ENCODE data around the gene SLC39A2. TPM values are rescaled to one million over a fixed set of nuclear protein-coding genes. Genes with fewer than 3 reads are reported as not detected.
"Not testable (repeated sequence)": the region's sequence is repeated elsewhere in the genome, so short reads cannot be mapped to it uniquely, and the experiment has no call there.

Gene SLC39A2
- total RNA-seq, 1 donor from 2014 or later: 0.38 TPM

GRCh38 chr14:21003788-21004346 lies 4.8 kb downstream of the SLC39A2 start:
- H3K36me3 Mint-ChIP-seq (ENCODE audit: low read depth): no peaks in the 10 kb centered on the region
- ChIA-PET CTCF (interaction anchor here (1.3 to 4.0 kb wide), 3 partner anchors 9 to 33 kb away, joined by 4 to 18 read pairs (median 4); no protein-coding TSS in a partner anchor), POLR2A (no interaction called here)
- H3K27me3 Mint-ChIP-seq: no peaks in the 10 kb centered on the region
- TF ChIP-seq CTCF (IDR thresholded peaks at IDR 0.05): no peak
- no peaks in the 10 kb centered on the region for H3K9me3 Mint-ChIP-seq
- ATAC-seq (ENCODE audit: low read depth): no peak
- no peak overlapping the region for H3K4me3 Mint-ChIP-seq
- H3K4me1 Mint-ChIP-seq: no peaks in the 10 kb centered on the region
- DNase-seq: no peak
- intact Hi-C loops (cut with micrococcal nuclease): no loop called here
- H3K27ac Mint-ChIP-seq: no peak overlapping the region

GRCh38 chr14:21009721-21010120 lies 10.6 kb downstream of the SLC39A2 start:
- H3K27me3 Mint-ChIP-seq: peaks cover 22% of the 10 kb centered on the region
- H3K36me3 Mint-ChIP-seq (ENCODE audit: low read depth); POLR2A ChIA-PET; H3K27ac Mint-ChIP-seq; DNase-seq; H3K4me1 Mint-ChIP-seq; intact Hi-C loops (cut with micrococcal nuclease); H3K4me3 Mint-ChIP-seq; H3K9me3 Mint-ChIP-seq; ATAC-seq (ENCODE audit: low read depth): not testable (repeated sequence)
- CTCF ChIA-PET: interaction anchor here (12.2 kb wide), 1 partner anchor 97 kb away, joined by 257 read pairs; the partner anchor contains the start of gene TMEM253

- ATAC-seq (ENCODE audit: low read depth): no peak
- DNase-seq: no peak
- Mint-ChIP-seq H3K36me3 (ENCODE audit: low read depth) (no peaks in the 10 kb centered on the region), H3K27me3 (peaks cover 29% of the 10 kb centered on the region), H3K4me3 (no peak overlapping the region), H3K4me1 (no peaks in the 10 kb centered on the region), H3K9me3 (no peaks in the 10 kb centered on the region), H3K27ac (no peak overlapping the region)
- POLR2A ChIA-PET: interaction anchor here (1.3 to 1.9 kb wide), 2 partner anchors 60 to 93 kb away, joined by 3 to 4 read pairs; no protein-coding TSS in a partner anchor
- CTCF ChIA-PET: interaction anchor here (1.1 to 12.2 kb wide), 5 partner anchors 21 to 95 kb away, joined by 3 to 257 read pairs (median 15); partner anchors contain the start of genes TMEM253 and ZNF219
- intact Hi-C loops (cut with micrococcal nuclease): no loop called here
- no peak for TF ChIP-seq CTCF (IDR thresholded peaks at IDR 0.05)
Measured at GRCh38 chr14:21011136-21011535, 12.0 kb downstream of the SLC39A2 start.

DNA sequence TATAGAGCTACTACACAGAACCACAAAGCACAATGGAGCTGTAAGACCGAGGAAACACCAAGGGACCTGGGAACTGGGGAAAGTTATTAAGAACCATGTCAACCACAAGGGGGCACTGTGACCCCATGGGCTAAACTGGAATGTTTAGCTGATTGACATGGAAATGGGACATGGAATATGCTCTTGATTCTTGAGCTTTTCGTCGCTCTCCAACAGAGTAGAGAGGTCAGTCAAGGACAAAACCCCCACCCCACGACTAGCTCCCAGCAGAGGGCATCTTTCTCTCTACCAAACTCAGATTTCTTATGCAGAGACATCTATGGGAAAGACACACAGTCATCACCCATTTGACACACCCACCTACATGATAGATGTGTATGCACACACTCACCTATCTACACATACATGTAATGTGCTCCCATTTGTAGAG lies 15.7 kb downstream of the SLC39A2 start:
- no peaks in the 10 kb centered on the region for H3K4me1 Mint-ChIP-seq
- ATAC-seq (ENCODE audit: low read depth): peak; percentile 64
- ChIA-PET POLR2A (interaction anchor here (0.6 to 2.5 kb wide), 6 partner anchors 18 to 334 kb away, joined by 3 to 19 read pairs (median 4); partner anchors contain the start of gene ARHGEF40), CTCF (interaction anchor here (0.8 to 12.2 kb wide), 31 partner anchors 9 to 542 kb away, joined by 3 to 257 read pairs (median 7); partner anchors contain the start of genes ARHGEF40, NDRG2, RNASE13 and RNASE7)
- H3K36me3 Mint-ChIP-seq (ENCODE audit: low read depth): peaks cover 8% of the 10 kb centered on the region
- no peaks in the 10 kb centered on the region for H3K9me3 Mint-ChIP-seq
- intact Hi-C loops (cut with micrococcal nuclease): loop anchor here (1.0 kb wide), 6 partner anchors 10 to 543 kb away; no protein-coding TSS in a partner anchor
- no peak overlapping the region for H3K27ac Mint-ChIP-seq
- H3K27me3 Mint-ChIP-seq: peaks cover 37% of the 10 kb centered on the region
- TF ChIP-seq CTCF (IDR thresholded peaks at IDR 0.05): peak; percentile 48
- no peak overlapping the region for H3K4me3 Mint-ChIP-seq
- DNase-seq: peak; percentile 52

- ChIA-PET CTCF (interaction anchor here (0.9 to 12.2 kb wide), 28 partner anchors 9 to 541 kb away, joined by 3 to 257 read pairs (median 7); partner anchors contain the start of genes ARHGEF40, NDRG2, RNASE13 and RNASE7), POLR2A (interaction anchor here (0.9 to 2.5 kb wide), 5 partner anchors 18 to 89 kb away, joined by 3 to 19 read pairs (median 5); partner anchors contain the start of gene ARHGEF40)
- no peak overlapping the region for H3K4me3 Mint-ChIP-seq
- H3K9me3 Mint-ChIP-seq: no peaks in the 10 kb centered on the region
- peaks cover 38% of the 10 kb centered on the region for H3K27me3 Mint-ChIP-seq
- intact Hi-C loops (cut with micrococcal nuclease): no loop called here
- no peak for TF ChIP-seq CTCF (IDR thresholded peaks at IDR 0.05)
- no peaks in the 10 kb centered on the region for H3K4me1 Mint-ChIP-seq
- H3K27ac Mint-ChIP-seq: no peak overlapping the region
- H3K36me3 Mint-ChIP-seq (ENCODE audit: low read depth): peaks cover 8% of the 10 kb centered on the region
- ATAC-seq (ENCODE audit: low read depth) (no peak), DNase-seq (no peak)
Measured at GRCh38 chr14:21015312-21015711, 16.2 kb downstream of the SLC39A2 start.
